AG10803 (cell line): ENCODE data around the gene EPC2.
A peak's percentile ranks its signal among the peaks of the same experiment; 100 is the strongest.
"Not testable (repeated sequence)": the region's sequence is repeated elsewhere in the genome, so short reads cannot be mapped to it uniquely, and the experiment has no call there.

ENCODE experiments used
- DNase-seq: peaks from one replicate; pipeline ENCODE4 v3.0.0; 2010; ENCODE audit warnings: low read depth
- H3K4me3 ChIP-seq: 2 replicates; pipeline ENCODE4 v1.5.1; 2011; ENCODE audit warnings: mild to moderate bottlenecking, low read length, control low read depth
- CTCF ChIP-seq: conservative IDR thresholded peaks from 2 replicates; pipeline ENCODE4 v1.5.1; 2011; ENCODE audit warnings: mild to moderate bottlenecking, low read length, control low read depth, inconsistent platforms

Gene EPC2

GRCh38 chr2:148675708-148676107 lies 31.2 kb downstream of the EPC2 start:
- peak; percentile 25 for DNase-seq
- H3K4me3 ChIP-seq: no peak overlapping the region
- TF ChIP-seq CTCF: no peak

- H3K4me3 ChIP-seq, DNase-seq: not testable (repeated sequence)
Observed at GRCh38 chr2:148678302-148679179, 34.0 kb downstream of the EPC2 start.

- no peak for TF ChIP-seq CTCF
- no peak for DNase-seq
- no peak overlapping the region for H3K4me3 ChIP-seq
Observed at GRCh38 chr2:148680462-148680861, 35.9 kb downstream of the EPC2 start.

GRCh38 chr2:148681443-148681842 lies 36.9 kb downstream of the EPC2 start:
- no peak for TF ChIP-seq CTCF

GRCh38 chr2:148681862-148682261 lies 37.3 kb downstream of the EPC2 start:
- not testable (repeated sequence) for DNase-seq

More at GRCh38 chr2:148681443-148681842, 36.9 kb downstream of the EPC2 start:
- H3K4me3 ChIP-seq: no peak overlapping the region
- no peak for DNase-seq

GRCh38 chr2:148684507-148684906 lies 40.0 kb downstream of the EPC2 start:
- no peak for DNase-seq
- TF ChIP-seq CTCF: no peak
- no peak overlapping the region for H3K4me3 ChIP-seq

More at GRCh38 chr2:148681862-148682261, 37.3 kb downstream of the EPC2 start:
- H3K4me3 ChIP-seq: not testable (repeated sequence)

DNA sequence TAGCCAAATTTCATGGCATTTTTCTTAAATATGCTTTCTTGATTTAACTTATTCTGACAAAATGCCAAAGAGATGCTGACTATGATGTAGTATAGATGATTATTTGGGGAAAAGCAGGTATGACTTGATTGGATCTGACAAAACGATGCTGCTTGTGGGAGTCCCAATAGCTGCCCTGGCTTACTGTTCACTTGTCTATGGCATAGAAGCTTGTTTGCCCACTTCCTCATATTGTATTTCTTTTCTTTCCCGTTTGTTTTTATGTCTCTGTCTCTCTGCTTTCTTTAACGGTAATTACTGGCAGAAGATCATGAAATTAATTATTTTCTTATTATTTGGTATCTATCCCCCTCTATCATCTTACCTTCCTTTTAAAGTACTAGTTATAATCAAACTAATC lies 43.0 kb downstream of the EPC2 start:
- no peak overlapping the region for H3K4me3 ChIP-seq
- DNase-seq: no peak
- TF ChIP-seq CTCF: no peak

GRCh38 chr2:148688011-148688410 lies 43.5 kb downstream of the EPC2 start:
- not testable (repeated sequence) for DNase-seq, H3K4me3 ChIP-seq
